Colonic mucosa (tissue), 4 donors: ENCODE results near the gene MTUS2. TPM values are rescaled to one million over a fixed set of nuclear protein-coding genes. Genes with fewer than 3 reads are reported as not detected.

Experiments used
- DNase-seq: peaks from one replicate; pipeline ENCODE4 v3.0.0-alpha.2; 2020
- H3K27ac ChIP-seq: fragments of 200-600 bp; one replicate; pipeline ENCODE4 v1.8.0; 2021
- H3K27me3 ChIP-seq: fragments of 200-600 bp; one replicate; pipeline ENCODE4 v1.8.0; 2021
- H3K36me3 ChIP-seq: fragments of 200-600 bp; one replicate; pipeline ENCODE4 v1.8.0; 2021
- H3K4me1 ChIP-seq: fragments of 200-600 bp; one replicate; pipeline ENCODE4 v1.8.0; 2021; ENCODE audit warnings: mild to moderate bottlenecking
- H3K4me3 ChIP-seq: fragments of 200-600 bp; one replicate; pipeline ENCODE4 v1.8.0; 2021
- H3K9ac ChIP-seq, 2 donors: one replicate each; pipeline ENCODE4 v1.7.0; 2013; ENCODE audit warnings: control low read depth in 2 of 2, low read depth in 2 of 2, low read length in 2 of 2
- H3K9me3 ChIP-seq: fragments of 200-600 bp; one replicate; pipeline ENCODE4 v1.8.0; 2021
- intact Hi-C: fragments of 100-400 bp; cut with DNase I; formaldehyde crosslinking; loops from one replicate; pipeline ENCODE4 v1.14.1; 2022
- total RNA-seq, 2 donors: library from RNA; stranded (reverse); fragmentation: NEBNext Ultra II Directional in 1 of 2; extraction: Animal tissue kit (Norgen Biotek cat#: 25700) in 1 of 2; gene quantifications; one replicate each; pipeline ENCODE4 v1.2.1, GENCODE V29; 2021
- TF ChIP-seq, protein P1 (sequence below): fragments of 200-600 bp; IDR thresholded peaks from one replicate; pipeline ENCODE4 v1.8.0; 2022; ENCODE audit warnings: antibody characterized with exemption, mild to moderate bottlenecking
- donor health status: healthy.
- donor health status: DM: no; HTN: no; CAD: no.
- donor health status: DM: no; HTN: no; CAD: no.

Gene MTUS2
- total RNA-seq, 2 donors from 2014 or later = 0.11 to 0.40 TPM

- TF ChIP-seq, protein P1, sequence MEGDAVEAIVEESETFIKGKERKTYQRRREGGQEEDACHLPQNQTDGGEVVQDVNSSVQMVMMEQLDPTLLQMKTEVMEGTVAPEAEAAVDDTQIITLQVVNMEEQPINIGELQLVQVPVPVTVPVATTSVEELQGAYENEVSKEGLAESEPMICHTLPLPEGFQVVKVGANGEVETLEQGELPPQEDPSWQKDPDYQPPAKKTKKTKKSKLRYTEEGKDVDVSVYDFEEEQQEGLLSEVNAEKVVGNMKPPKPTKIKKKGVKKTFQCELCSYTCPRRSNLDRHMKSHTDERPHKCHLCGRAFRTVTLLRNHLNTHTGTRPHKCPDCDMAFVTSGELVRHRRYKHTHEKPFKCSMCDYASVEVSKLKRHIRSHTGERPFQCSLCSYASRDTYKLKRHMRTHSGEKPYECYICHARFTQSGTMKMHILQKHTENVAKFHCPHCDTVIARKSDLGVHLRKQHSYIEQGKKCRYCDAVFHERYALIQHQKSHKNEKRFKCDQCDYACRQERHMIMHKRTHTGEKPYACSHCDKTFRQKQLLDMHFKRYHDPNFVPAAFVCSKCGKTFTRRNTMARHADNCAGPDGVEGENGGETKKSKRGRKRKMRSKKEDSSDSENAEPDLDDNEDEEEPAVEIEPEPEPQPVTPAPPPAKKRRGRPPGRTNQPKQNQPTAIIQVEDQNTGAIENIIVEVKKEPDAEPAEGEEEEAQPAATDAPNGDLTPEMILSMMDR = no peak
- H3K27me3 ChIP-seq = no peaks in the 10 kb centered on the region
- no peak for DNase-seq
- H3K27ac ChIP-seq = no peak overlapping the region
- intact Hi-C loops = no loop called here
- H3K9ac ChIP-seq = no peak overlapping the region
- no peaks in the 10 kb centered on the region for H3K9me3 ChIP-seq
- no peaks in the 10 kb centered on the region for H3K4me1 ChIP-seq
- H3K4me3 ChIP-seq = no peak overlapping the region
- H3K36me3 ChIP-seq = no peaks in the 10 kb centered on the region
These were observed 208.7 kb downstream of the MTUS2 start for GRCh38 chr13:29028868-29029267.

GRCh38 chr13:29038700-29039099 lies 218.6 kb downstream of the MTUS2 start:
- H3K36me3 ChIP-seq = no peaks in the 10 kb centered on the region
- TF ChIP-seq, protein P1 = no peak
- DNase-seq = no peak
- intact Hi-C loops = no loop called here
- no peak overlapping the region for H3K27ac ChIP-seq
- H3K9ac ChIP-seq = no peak overlapping the region
- H3K9me3 ChIP-seq = no peaks in the 10 kb centered on the region
- H3K4me3 ChIP-seq = no peak overlapping the region
- no peaks in the 10 kb centered on the region for H3K27me3 ChIP-seq
- no peaks in the 10 kb centered on the region for H3K4me1 ChIP-seq

DNA sequence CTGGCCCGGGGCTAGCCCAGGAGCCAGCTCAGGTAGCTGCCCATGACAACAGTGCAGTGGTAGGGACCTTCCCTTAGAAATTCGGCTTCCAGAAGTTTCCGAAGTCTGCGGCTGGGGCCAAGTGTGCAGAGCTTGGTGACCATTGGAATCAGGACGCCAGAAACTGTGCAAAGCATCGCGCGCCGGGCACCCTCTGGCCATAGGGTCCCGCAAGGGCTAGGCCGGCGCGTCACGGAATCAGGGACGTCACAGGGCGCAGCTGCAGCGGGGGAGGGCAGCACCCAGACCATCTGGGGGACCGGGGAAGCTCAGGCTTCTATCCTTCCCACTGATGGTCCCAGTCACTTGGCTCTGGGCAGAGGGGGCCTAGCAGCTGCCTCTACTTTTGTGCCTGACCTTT lies 219.1 kb downstream of the MTUS2 start:
- Histone ChIP-seq H3K27me3 (no peaks in the 10 kb centered on the region), H3K36me3 (no peaks in the 10 kb centered on the region), H3K4me1 (no peaks in the 10 kb centered on the region), H3K9ac (no peak overlapping the region), H3K27ac (no peak overlapping the region), H3K9me3 (no peaks in the 10 kb centered on the region), H3K4me3 (no peak overlapping the region)
- TF ChIP-seq, protein P1 = no peak
- intact Hi-C loops = no loop called here
- DNase-seq = no peak

- H3K27me3 ChIP-seq = no peaks in the 10 kb centered on the region
- H3K36me3 ChIP-seq = no peaks in the 10 kb centered on the region
- H3K4me1 ChIP-seq = no peaks in the 10 kb centered on the region
- intact Hi-C loops = no loop called here
- H3K9ac ChIP-seq = no peak overlapping the region
- TF ChIP-seq, protein P1 = no peak
- DNase-seq = no peak
- no peaks in the 10 kb centered on the region for H3K9me3 ChIP-seq
- no peak overlapping the region for H3K27ac ChIP-seq
- H3K4me3 ChIP-seq = no peak overlapping the region
These were observed 226.4 kb downstream of the MTUS2 start for GRCh38 chr13:29046588-29046987.

DNA sequence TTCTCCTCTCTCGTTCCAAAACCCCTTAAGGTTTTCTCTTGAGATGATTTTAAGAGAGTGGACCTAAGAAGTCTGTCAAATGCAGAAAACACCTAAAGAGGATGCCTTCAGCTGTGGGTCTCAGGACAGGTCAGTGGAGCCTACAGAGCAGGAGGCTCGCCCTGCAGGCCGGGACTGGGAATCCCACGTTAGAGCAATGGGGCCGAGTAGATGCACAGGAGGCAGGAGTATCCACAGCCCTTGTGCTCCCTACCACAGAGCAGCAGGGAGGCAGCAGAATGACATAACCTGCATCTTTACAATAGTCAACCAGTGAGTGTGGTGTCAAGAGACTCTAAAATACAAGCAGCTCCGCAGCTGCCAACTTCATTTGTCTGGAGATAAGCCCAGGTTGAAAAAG lies 229.4 kb downstream of the MTUS2 start:
- TF ChIP-seq, protein P1 = no peak
- intact Hi-C loops = no loop called here
- H3K27ac ChIP-seq = no peak overlapping the region
- no peaks in the 10 kb centered on the region for H3K36me3 ChIP-seq
- H3K9ac ChIP-seq = no peak overlapping the region
- H3K27me3 ChIP-seq = no peaks in the 10 kb centered on the region
- H3K4me3 ChIP-seq = no peak overlapping the region
- DNase-seq = no peak
- no peaks in the 10 kb centered on the region for H3K4me1 ChIP-seq
- H3K9me3 ChIP-seq = no peaks in the 10 kb centered on the region

DNA sequence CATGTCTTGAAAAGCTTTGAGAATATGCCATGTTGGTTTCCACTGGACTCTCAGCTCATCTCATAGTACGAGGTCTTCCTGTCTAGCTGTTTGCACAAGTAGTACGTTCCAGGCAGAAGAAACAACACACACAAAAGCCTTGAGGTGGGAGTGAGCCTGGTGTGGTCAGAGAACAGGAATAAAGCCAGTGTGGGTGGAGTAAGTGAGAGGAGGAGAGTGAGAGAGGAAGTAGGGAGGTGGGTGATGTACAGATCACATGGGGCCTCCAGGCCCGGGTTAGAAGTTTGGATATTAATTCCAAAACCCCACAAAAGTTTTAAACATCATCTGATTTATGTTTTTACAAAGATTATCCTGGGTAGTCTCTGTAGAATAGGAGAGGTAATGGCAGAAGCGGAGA lies 230.6 kb downstream of the MTUS2 start:
- intact Hi-C loops = no loop called here
- no peak overlapping the region for H3K27ac ChIP-seq
- H3K9me3 ChIP-seq = no peaks in the 10 kb centered on the region
- H3K36me3 ChIP-seq = no peaks in the 10 kb centered on the region
- TF ChIP-seq, protein P1 = no peak
- H3K27me3 ChIP-seq = no peaks in the 10 kb centered on the region
- no peak overlapping the region for H3K9ac ChIP-seq
- H3K4me3 ChIP-seq = no peak overlapping the region
- DNase-seq = no peak
- H3K4me1 ChIP-seq = no peaks in the 10 kb centered on the region
